LoVo (cell line): ENCODE results near the gene IZUMO1.
A peak's percentile ranks its signal among the peaks of the same experiment; 100 is the strongest.
"Not testable (repeated sequence)": the region's sequence is repeated elsewhere in the genome, so short reads cannot be mapped to it uniquely, and the experiment has no call there.

ENCODE experiments used
- DNase-seq: peaks from one replicate; pipeline ENCODE4 v3.0.0-alpha.2; 2016; ENCODE audit warnings: low spot score

The IZUMO1 gene

DNA sequence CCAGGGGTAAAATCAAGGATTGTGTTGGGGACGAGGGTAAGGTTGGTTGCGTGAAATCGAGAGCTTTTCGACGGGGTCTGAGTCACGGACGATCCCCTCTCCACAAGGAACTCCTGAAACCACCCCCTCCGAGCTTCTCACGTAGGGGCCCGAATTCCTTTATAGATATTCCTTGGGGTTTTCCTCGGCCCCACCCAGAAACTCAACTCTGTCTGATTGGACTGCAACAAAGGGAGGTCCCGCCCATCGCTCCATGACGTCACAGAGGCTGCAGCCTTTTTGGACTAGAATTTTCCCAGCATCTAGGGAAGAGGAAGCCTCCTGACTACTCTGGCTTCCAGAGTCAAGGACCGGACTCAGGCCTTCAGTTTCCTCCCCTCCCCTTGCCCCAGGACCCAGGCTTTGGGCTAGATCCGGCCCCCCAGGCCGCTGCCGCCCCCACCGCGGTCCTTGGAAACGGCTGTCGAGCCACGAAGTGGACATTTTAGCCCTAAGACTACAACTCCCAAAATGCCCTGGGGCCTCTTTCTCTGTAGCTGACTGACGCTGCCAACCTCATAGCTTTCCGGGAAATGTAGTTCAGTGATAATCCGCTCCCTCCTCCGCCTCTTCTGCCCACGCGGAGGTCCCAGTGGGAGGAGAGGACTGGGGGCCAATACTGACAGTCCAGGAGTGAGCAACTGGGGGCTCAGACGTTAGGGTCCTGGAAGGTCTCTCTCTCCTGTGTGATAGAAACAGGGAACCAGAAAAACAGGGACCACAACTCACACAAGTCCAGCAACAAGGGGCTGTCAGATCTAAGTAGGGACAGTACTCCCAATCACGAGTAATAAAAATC is at the start of gene IZUMO1:
Gene IZUMO1, minus strand, starts transcription at position 172 of the 838 bp plus-strand sequence. CDS start 1,050 bp downstream, outside the sequence.
- no peak for DNase-seq

DNA sequence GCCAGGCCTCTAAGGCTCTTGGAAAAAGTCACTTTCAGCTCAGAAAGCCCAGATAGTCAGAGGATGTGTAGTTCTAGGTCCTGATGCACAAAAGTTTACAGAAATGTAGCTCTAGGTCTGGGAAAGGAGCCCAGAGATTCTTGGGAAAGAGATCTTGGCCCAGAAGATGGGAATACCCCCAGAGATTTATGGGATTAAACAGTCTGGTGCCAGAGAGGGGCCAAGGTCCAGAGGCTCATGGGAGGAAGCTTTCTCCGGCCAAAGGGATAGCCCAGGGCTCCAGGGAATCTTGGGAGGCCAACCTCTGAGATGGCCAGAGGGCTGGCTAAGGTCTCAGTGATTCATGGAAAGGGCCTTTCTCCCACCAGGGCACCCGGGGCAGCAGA is 49.0 kb upstream of the IZUMO1 start:
- DNase-seq, result no peak

DNA sequence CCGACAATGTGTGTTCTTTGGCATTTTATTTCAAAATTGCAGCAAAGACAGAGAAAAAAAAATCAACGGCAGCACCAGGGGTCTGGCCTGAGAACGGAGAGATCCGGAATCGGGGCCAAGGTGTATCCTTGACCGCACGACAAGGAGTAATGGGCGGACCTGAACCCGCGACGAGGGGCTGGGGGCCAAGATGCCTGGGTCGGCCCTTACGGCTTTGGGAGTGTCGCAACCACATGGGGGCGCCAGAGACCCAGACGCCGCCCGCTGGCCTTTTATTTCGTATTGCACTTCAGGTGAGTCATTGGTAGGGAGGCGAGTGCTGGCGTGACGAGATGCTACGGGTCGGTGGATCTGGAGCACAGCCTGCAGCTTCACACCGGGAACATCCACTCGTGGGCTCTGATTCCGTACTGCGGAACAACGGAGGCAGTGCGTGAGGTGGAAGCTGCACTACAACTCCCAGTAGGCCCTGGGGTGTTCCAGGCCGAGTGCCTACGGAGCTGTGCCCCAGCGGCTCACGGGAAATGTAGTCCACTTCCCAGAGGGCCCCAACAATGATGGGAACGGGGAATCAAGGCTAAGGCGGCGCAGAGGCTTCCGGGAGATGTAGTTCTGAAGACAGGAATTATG is 48.5 kb upstream of the IZUMO1 start:
- DNase-seq, result peak; percentile 71

DNA sequence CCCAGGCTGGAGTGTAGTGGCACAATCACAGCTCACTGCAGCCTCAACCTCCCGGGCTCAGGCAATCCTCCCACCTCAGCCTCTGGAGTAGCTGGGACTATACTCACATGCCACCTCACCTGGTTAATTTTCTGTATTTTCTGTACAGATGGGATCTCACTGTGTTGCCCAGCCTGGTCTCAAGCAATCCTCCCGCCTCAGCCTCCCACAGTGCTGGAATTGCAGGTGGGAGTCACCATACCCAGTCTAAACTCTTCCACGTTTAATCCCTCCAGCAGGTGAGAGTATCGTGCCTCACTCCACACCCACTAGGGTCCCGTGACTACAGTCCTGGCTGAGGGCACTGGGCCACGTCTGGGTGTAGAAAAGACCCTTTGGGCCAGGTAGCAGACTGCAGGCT is 47.6 kb upstream of the IZUMO1 start:
- no peak for DNase-seq

DNA sequence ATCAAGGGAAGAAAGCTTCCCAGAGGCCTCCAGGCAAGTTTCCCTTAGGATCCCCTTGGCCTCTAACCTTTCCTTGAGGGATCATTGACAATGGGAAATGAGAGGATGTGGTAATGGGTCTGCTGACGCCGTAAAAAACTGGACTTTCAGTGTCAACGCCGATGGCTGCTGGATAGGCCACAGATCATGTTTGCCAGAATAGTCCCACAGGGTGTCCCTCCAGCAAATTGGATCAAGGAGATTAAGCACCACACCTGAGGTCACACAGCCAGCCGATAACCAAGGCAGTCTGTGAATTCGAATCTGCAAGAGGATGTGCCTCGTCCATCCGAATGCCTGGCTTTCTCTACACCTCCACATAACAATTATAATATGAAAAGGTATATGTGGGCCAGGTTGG is 46.6 kb upstream of the IZUMO1 start:
- DNase-seq, result no peak

DNA sequence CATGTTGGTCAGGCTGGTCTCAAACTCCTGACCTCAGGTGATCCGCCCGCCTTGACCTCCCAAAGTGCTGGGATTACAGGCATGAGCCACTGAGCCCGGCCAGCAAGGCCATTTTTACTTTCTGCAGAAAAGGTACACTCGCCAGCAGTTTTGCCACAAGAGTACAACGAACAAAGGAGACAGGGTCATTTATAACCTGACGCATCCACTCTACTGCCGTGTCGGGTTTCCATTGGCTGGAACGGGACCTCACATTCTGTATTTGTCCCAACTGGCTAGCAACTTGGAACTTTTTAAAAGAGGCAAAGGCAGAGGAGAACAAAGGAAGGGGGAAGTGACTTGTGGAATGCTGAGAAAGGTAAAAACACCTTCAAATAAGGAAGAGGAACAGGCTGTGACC is 40.6 kb upstream of the IZUMO1 start:
- not testable (repeated sequence) for DNase-seq

DNA sequence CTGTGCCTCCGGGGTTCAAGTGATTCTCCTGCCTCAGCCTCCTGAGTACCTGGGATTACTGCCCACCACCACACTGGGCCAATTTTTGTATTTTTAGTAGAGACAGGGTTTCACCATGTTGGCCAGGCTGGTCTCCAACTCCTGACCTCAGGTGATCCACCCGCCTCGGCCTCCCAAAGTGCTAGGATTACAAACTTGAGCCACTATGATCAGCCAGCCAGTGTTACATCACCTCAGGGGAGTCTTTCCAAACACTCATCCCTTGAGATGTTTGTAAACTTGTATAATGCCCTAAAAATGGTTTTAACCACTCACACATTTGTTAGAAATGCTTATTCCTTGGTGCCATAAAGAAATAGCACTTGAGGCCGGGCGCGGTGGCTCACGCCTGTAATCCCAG is 39.7 kb upstream of the IZUMO1 start:
- DNase-seq, result not testable (repeated sequence)

DNA sequence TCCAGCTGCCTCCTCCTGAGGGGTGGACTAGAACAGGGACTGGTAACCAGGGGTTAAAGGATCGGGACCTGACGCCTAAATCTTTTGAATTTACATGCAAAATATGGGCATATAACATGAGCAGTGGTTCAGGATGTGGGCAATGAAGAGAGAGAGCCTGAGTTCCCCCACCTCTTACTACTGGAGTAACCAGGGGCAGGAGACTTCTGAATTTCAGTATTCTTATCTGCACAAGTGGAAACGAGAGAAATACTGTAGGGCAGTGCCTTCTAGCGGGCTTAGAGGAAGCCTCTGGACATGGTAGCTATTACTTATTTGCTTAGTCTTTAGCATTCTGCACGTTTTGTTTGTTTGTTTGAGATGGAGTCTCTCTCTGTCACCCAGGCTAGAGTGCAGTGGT is 37.8 kb upstream of the IZUMO1 start:
- DNase-seq, result no peak

DNA sequence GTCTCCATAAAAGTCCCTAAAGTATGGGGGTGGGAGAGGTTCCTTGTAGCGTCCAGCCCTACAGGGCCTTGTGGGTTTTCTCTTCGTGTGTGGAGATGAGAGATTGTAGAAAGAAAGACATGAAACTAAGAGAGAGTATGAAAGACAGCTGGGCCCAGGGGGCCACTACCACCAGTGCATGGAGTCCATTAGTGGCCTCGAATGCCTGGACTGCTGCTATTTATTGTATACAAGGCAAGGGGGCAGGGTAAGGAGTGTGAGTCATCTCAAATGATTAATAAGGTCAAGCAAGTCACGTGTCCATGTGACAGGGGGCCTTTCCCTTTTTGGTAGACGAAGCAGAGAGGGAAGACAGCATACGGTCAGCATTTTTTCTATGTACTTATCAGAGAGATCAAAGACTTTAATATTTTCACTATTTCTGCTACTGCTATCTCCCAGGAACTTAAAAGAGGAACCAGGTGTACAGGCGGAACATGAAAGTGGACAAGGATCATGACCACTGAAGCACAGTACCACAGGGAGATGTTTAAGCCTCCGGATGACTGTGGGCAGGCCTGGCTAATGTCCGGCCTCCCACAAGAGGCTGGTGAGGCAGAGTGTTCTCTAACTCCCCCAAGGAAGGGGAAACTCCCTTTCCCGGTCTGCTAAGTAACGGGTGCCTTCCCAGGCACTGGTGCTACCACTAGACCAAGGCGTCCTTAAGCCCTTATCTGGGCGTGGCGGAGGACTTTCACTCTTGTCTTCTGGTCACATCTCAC is 34.1 kb upstream of the IZUMO1 start:
- DNase-seq, result no peak

DNA sequence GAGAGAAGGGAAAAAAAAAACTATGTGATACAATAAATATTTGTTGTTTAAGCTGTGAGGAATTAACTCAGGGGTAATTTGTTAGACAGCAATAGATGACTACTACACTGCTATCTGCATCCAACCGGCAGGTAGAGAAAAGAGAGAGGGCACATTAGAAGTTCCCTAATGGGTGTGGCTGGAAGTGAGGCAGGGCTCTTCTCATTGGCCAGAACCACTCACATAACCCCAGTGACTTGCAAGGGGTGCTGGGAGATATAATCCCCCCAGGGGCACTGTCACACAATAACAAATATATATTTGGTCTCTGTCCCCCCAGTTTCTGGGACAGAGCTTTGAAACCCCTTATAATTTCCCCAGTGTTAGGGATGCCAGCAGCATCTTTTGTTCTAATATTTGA is 32.9 kb upstream of the IZUMO1 start:
- DNase-seq, result no peak

DNA sequence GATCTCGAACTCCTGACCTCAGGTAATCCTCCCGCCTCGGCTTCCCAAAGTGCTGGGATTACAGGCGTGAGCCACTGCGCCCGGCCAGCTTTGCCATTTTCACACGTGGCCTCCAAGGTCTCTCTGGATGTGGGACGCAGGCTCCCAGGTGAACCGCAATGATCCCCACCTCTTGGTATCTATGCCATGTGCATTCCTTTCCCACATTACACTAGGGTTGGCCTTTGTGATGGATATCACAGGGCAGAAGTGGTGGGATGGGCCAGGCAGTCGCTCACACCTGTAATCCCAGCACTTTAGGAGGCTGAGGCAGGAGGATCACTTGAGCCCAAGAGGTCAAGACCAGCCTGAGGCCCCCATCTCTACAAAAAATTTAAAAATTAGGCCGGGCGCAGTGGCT is 31.0 kb upstream of the IZUMO1 start:
- DNase-seq, result no peak

DNA sequence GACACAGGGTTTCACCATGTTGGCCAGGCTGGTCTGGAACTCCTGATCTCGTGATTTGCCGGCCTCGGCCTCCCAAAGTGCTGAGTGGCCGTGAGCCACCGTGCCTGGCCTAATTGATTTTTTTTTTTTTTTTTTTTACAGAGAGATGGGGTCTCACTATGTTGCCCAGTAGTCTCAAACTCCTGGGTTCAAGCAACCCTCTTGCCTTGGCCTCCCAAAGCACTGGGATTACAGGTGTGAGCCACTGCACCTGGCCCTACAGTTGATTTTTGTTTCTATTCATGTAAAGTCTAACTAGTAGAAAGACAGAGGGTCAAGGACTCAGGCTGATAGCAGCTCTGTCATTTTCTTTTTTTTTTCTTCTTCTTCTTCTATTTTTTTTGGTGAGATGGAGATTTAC is 30.4 kb upstream of the IZUMO1 start:
- DNase-seq, result no peak

DNA sequence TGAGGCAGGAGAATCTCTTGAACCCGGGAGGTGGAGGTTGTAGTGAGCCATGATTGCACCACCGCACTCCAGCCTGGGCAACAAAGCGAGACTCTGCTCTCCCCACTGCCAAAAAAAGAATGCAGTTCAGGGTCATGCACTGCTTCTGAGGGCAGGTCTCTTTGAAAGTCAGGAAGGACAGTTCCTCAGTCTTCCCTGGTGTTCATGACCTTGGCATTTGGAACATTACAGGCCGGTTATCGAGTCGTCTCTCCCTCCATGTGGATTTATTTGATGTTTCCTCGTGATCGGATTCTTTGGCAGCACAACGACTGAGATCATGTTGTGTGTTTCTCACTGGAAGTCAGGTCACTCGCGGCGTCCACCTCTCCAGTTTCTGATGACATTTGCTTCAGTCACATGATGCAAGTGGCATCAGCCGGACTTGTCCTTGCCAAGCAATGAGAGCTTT is 25.8 kb upstream of the IZUMO1 start:
- no peak for DNase-seq

DNA sequence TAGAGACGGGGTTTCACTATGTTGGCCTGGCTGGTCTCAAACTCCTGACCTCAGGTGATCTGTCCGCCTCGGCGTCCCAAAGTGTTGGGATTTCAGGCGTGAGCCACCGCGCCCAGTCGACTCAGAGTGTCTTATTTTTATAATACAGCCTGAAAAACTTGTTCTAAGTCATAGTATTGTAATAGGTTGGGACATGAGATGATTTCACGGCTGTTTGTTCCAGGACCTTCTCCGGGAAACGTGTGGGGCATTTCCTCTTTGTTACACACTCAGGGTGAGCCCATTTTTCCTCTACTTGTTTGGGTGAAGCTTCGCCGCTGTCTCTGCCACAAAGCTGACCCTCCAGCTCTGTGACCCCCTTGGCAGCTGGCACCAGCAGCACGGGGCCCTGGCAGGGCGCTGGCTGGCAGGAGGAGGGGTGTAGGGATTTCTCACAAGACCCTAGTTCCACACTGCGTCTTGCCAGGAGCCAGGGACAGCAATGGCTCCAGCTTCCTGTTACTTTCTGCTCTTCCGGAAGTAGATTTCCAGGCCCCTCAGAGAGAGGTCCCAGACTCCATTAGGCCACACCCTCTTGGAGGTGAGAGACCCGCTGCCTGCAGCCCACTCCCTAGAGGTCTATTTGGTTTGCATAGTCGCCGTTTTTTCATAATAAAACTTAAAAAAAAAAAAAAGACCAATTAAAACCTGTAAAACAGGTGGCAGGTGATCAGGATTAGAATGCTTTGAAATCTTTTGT is 24.2 kb upstream of the IZUMO1 start:
- no peak for DNase-seq

DNA sequence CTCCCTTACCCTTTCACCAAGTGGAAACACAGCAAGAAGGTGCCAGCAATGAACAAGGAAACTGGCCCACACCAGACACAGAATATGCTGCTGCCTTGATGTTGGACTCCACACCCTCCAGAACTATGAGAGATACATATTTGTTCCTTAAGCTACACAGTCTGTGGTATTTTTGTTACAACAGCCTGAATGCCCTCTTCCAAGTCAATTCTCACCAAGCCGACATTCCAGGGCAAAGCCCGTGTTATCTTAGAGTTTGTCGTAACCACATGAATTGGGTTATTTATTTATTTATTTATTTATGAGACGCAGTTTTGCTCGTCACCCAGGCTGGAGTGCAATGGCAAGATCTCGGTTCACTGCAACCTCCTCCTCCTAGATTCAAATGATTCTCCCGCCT is 23.6 kb upstream of the IZUMO1 start:
- DNase-seq, result peak; percentile 77

DNA sequence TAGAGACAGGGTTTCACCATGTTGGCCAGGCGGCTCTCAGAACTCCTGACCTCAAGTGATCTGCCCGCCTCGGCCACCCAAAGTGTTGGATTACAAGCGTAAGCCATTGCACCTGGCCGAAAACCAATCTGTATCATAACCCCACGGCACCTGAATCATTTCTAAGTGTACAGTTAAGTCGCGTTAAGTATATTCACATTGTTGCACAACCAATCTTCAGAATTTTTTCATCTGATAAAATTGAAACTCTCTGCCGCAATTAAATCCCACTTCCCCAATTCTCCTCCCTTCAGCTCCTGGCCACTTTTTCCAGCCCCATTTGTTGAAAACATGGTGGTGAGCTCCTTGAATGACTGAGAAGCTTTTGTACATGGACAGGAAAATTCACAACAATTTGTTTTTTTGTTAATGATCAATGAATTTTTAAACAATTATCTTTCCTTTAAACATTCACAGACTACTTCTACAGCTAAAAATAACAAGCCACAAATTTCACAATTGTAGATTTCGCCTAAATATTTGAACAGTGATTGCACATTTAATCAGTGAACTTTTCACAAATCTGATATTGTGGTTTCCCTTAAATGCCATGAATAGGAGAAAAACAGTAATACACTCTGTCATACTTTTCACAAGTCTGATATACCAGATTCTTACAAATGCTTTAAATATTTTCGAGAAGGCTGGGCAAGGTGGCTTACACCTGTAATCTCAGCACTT is 22.4 kb upstream of the IZUMO1 start:
- no peak for DNase-seq

DNA sequence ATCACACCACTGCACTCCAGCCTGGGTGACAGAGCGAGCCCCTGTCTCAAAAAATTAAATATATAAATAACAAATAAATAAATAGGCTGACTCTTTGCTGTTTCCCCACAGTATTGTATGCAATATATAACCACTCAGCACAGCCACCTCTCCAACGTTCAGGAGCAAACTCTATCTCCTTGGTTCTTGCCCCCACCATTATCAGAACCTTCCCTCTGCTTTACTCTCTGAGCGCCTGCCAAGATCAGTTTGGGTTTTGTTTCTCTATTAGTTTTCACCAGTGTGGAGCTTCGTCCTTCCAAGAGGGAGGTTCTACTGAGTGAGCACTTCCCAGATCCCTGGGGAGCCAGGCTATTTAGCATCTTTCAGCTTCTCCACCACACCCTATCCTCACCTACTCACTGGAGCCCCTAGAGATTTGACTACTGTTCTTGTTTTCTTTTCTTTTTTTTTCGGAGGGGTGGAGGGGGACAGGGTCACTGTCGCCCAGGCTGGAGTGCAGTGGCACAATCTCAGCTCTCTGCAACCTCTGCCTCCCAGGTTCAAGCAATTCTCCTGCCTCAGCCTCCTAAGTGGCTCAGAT is 21.6 kb upstream of the IZUMO1 start:
- not testable (repeated sequence) for DNase-seq

DNA sequence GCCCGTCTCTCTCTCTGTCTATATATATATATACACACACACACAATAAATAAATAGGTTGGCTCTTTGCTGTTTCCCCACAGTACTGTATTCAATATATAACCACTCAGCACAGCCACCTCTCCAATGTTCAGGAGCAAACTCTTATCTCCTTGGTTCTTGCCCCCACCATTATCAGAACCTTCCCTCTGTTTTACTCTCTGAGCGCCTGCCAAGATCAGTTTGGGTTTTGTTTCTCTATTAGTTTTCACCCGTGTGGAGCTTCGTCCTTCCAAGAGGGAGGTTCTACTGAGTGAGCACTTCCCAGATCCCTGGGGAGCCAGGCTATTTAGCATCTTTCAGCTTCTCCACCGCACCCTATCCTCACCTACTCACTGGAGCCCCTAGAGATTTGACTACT is 19.1 kb upstream of the IZUMO1 start:
- not testable (repeated sequence) for DNase-seq

DNA sequence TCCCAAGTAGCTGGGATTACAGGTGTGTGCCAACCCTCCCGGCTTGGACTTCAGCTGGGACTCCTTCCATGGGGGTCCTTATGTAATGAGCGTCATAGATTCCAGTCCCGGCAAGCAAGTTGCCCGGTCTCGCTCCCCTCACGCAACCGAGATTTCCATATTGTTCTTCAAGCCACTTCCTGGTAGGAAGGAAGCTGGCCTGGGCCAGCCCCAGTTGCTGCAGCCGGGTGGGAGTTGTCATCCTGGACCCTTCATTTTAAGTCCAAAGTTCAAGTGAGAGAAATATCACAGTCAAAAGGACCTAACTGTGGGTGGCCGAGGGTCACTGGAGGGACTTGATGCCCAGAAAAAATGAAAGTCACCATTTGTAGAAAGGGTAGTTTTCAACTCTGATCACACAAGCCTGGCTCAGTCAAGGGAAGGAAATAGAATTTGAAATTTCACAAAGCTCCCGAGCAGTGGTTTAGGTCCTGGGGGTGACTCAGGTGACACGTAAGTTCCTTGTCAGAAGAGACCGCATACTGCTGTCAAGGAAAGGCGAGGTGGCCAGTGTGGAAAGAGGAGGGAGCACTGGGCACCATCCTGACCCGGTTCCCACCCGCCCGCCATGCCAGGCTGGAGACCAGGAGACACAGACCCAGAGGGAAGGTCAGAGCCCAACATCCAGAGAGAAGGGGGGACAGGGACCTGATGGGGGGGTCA is 13.9 kb upstream of the IZUMO1 start:
- no peak for DNase-seq

DNA sequence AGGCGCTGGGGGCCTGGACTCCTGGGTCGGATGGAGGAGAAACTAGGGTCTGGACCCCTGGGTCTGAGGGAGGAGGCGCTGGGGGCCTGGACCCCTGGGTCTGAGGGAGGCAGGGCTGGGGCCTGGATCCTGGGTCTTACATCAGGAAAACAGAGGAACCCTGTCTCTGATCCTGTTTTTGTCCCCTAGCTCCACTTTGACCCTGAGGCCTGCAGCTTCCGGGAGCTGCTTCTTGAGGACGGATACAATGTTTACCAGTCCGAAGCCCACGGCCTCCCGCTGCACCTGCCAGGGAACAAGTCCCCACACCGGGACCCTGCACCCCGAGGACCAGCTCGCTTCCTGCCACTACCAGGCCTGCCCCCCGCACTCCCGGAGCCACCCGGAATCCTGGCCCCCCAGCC is 11.0 kb upstream of the IZUMO1 start:
- DNase-seq, result no peak
